ENCODE measurements around the gene FRMPD2.
"Not testable (repeated sequence)": the region's sequence is repeated elsewhere in the genome, so short reads cannot be mapped to it uniquely, and the experiment has no call there.

Gene FRMPD2

DNA sequence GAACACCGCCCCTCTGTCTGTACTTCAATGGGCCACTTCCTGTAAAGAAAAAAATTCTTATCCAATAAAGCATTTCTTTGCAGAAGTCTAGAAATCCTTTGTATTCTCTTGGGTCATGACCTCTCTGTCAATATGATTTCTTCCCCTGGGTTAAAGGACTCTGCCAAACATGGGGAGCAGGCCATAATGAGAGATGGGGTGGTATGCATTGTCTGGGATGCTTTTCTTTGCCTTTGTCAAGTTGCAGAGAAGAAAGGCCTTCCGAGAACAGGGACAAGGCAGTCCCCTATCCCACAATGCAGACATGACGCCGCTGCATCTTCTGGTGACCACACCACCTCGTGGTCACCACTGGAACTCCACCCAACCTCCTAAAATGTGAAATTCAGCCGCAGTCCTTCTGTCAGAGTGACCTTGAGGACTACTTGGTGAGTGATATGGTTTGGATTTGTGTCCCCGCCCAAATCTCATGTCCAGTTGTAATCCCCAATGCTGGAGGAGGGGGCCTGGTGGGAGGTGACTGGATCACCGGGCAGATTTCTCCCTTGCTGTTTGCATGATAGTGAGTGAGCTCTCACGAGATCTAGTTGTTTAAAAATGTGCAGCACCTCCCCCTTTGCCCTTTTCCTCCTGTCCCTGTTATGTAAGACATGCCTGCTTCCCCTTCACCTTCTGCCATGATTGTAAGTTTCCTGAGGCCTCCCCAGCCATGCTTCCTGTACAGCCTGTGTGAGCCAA, 15.2 kb upstream of the FRMPD2 start:
- DNase-seq (ENCODE audit: low read depth), result no peak

DNA sequence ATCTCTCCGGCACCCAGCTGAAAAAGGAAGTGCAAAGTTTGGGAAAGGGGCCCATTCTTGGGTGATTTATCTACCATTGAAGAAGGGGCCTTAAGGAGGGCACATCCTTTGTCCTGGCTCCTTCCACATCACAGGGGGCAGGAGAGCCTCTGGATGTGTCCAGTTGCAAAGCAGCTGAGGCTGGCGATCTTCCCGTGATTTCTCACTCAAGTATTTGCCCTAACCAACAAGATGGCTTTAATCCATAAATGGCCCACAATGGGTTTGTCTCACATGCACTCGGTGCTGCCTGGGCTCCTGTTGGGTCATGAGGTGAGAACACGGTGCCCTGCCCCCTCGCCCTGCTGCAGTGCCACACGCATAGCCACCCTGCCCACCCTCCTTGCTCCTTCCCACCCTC, 14.2 kb upstream of the FRMPD2 start:
- no peak for DNase-seq (ENCODE audit: low read depth)

DNA sequence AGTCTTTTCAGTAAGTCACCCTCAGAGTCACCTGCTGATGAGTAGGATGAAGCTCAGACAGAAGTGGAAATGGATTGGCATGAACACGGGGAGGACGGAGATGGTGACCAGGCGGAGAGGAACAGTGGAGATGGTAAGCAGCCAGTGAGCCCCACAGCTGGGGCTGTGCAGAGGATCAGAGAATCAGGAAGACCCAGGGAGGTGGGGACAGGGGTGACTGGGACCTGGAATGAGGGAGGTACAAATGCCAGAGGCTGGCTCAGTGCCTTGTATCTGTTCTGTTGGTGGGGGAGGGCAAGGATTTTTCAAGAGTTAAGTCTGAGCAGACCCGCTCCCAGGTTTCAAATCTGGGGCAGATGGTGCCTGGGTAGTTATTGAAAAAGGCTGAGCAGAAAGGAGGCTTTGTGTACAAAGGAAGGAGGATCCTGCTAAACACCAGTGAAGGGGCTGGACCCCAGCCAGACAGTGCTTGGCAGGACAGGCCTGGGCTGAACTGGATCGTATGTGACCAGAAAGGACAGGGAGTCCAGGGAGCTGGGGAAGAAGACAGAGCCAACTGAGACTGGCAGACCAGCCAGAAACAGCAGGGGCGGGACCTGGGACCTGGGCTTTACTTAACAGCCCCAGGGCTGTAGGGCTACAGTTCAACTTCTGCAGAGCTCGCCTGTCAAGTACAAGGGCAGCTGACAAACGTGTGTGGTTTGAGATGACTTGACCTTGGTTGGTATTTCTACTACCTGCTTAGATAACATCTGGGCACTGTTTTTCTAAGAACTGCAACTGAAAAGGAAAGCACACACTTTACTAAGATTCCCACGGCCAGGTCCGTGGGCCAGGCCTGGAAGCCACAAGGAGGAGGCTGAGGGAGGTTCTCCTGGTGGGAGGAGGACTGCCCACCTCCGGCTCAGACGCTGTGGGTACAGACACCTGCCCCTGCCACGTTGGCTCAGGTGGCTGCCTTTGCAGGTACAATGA, 13.2 kb upstream of the FRMPD2 start:
- DNase-seq (ENCODE audit: low read depth), result no peak

DNA sequence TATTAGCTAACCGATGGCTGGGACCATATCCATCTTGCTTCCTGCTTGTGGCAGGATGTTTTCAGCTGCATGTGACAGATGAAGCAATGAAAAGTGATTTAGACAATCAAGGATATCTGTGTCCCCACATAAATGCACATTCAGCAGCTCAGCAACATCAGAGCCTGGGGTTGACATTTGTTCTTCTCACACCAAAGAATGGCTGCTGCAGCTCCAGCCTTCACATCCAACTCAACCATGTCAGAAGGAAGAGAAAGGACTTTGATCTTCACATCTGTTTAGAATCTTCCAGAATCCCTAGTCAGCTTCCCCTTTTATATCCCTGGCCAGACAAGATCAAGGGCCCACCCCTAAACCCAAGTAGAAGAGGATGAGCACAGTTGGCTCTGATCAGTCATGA, 11.9 kb upstream of the FRMPD2 start:
- no peak for DNase-seq (ENCODE audit: low read depth)

DNA sequence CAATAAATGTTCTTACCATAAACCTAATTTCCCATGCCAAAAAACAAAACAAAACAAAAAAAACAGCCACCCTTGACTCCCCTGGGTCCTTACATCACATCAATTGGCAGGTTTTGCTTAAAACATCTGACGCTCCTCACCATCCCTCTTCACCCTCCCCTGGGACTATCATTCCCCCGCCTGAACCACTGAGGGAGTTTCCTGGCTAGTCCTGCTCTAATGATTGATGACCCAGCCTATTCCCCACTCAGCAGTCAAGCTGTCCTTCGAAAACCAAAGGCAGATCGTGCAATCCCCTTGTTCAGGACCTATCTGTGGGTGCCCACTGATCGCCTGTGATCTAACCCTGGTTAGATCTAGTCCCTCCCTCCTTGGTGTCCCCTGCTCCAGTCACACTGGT, 11.2 kb upstream of the FRMPD2 start:
- no peak for DNase-seq (ENCODE audit: low read depth)

DNA sequence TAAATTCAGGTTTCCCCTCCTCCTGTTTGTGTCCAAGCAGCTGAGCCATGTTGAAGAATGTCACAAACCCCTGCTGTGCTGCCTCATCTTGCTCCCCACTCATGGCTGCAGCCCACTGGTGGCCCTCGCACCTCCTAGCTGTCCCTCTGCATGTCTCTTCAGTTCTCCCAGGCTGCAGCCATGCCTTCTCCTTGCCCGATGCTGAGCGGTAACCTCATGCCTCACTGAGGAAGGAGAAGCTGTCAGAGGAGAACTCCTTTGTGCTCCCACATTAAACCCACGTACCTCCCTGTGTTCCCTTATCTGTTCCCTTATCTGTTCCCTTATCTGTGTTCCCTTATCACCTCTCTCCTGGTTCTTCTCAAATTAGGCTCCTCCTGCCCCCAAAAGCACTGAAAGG, 10.3 kb upstream of the FRMPD2 start:
- no peak for DNase-seq (ENCODE audit: low read depth)

DNA sequence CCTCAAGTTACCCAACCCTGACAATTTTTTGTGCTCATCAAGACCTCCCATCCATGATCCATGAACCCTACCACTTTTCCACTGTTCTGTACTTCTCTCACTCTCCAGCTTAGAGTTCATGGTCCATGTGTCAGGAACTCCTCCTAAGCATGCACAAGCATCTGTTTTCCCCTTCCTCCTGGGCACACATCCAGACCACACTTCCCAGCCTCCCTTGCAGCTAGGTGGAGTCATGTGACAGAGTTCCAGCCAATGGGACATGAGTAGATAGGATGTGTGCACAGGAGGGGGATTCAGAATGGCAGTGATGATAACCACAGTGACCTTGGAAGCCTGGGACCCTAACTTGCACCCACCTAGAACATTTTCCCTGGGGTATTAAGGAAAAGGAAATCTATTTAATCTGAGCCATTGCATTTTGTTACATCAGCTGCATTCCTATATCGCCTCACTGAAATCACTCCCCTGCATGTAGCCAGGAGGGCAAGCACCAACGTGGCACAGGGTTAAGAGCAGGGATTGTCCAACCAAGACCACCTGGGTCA, 9.6 kb upstream of the FRMPD2 start:
- DNase-seq (ENCODE audit: low read depth), result no peak

DNA sequence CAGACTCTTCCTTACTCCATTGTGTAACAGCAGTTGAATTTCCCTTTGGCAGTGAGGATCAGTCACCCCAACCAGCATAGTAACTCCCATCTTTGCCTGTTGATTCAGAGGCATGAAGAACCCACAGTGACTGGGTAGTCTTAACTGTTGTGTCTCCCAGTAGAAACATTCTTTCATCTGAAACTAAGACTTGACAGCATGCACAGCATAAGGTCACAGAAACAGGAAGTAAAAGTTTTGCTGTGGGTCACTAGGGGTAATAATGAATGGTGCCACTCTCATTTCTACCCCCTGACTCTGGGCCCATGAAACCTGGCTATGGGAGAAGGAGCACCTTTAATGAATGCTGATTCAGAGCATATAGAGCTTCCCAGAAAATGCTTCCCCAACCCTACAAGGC, 8.3 kb upstream of the FRMPD2 start:
- DNase-seq (ENCODE audit: low read depth), result no peak

DNA sequence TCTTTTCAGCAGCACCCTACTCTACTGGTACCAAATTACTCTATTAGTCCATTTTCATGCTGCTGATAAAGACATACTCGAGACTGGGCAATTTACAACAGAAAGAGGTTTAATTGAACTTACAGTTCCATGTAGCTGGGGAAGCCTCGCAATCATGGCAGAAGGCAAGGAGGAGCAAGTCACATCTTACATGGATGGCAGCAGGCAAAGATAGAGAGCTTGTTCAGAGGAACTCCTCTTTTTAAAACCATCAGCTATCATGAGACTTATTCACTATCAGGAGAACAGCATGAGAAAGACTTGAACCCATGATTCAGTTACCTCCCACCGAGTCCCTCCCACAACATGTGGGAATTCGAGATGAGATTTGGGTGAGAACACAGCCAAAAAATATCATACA, 7.2 kb upstream of the FRMPD2 start:
- DNase-seq (ENCODE audit: low read depth), result not testable (repeated sequence)

DNA sequence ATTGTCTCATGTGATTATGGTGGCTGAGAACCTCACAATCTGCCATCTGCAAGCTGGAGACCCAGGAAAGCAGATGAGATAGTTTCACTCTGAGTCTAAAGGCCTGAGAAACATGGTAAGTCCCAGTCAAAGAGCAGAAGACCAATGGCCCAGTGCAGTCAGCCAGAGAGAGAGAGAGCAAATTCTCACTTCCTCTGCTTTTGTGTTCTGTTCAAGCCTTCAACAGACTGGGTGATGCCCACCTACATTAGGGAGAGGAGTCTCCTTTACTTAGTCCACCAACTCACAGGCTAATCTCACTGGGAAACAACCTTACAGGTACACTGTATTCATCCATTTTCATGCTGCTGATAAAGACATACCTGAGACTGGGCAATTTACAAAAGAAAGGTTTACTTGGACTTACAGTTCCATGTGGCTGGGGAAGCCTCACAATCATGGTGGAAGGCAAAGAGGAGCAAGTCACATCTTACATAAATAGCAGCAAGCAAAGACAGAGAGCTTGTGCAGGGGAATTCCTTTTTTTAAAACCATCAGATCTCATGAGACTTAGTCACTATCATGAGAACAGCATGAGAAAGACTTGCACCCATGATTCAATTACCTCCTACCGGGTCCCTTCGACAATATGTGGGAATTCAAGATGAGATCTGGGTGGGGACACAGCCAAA, 4.7 kb upstream of the FRMPD2 start:
- DNase-seq (ENCODE audit: low read depth), result no peak

DNA sequence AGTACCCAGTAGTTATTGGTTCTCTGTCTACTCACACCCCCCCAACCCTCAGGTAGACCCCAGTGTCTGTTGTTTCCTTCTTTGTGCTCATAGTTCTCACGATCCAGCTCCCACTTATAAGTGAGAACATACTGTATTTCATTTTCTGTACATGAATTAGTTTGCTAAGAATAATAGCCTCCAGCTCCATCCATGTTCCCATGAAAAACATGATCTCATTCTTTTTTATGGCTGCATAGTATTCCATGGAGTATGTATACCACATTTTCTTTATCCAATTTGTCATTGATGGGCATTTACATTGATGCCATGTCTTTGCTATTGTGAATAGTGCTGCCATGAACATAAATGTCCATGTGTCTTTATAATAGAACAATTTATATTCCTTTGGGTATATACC, 2.6 kb upstream of the FRMPD2 start:
- DNase-seq (ENCODE audit: low read depth), result no peak

DNA sequence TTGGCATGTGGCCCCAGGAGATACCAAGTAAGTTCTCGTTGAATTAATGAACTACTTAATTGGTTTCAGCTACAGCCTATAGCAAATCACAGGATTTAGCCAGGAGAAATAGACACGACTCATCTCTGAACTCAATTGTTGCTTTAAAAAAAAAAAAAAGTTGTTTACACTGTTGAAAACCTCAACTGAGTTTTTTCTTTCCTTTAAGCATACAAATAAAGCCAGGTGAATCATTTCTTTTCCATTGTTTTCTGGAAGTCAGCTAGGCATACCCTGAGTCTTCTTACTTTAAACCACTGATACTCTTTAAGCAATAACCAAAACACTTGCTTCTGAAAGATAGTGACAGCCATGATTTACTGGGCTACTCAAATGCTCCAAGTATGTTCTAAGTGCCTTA, 755 bp downstream of the FRMPD2 start:
- DNase-seq (ENCODE audit: low read depth), result no peak

DNA sequence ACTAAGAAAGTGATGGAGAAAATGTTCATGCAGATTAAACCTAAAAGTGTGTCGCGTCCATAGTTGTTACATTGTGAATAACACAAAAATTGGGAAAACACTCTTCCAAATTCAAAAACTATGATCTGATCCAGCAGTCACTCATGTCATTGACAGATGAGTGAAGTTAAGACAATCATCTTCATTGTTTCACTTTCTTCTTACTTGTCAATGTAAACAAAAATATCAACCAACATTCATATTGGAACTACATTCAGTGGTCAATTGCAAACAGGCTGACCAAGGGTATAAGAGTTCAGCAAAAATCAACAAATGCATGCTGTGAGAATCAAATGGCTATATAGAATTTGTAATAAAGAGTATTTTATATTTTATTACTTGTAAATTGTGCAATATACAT, 1.8 kb downstream of the FRMPD2 start:
- DNase-seq (ENCODE audit: low read depth), result no peak

DNA sequence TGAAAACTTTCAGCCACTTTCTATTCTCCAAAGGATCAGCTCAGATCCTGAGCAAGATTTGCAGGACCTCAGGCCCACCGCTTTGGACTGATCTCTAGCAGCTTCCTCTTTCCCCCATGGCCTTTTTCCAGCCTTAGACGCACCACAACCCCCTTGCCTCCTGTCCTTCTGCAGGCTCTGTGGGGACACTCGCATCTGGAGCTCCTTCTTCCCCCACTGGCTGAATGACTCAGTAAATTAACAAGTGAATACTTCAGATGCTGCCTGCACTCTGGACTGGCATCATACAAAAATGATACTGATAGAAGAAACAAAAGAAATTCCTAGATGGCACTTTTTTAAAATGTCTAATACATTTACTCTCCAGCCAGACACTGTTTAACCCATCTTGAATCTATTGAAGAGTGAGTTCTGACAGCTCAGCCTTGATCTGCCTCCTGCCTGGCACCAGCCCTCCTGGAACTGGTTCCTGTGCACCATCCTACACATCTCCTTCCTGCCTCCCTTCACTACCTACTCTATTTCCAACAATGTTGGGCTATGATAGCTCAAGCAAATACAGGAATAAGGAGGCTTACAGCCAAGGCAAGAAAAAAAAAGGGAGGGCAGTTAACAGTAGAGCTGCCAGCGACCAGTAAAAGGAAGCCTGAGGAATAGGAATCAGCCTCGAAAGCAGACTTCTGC, 3.3 kb downstream of the FRMPD2 start:
- no peak for DNase-seq (ENCODE audit: low read depth)

DNA sequence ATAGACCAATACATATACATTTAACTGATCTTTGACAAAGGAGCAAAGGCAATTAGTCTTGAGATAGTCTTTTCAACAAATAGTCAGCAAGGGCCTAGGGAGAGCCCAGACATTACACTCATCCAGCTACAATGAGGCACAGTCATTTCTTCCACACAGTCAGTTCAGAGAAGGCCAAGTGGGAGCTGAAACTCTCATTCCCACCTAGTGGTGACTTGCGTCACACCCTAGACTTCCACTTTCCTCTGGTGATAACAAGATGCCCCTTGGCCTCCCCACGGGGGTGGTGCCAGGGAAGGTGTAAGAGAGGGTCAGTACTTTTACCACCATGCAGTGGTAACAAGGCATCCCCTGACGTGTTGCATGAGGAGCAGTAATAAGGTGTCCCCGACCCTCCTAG, 8.0 kb downstream of the FRMPD2 start:
- no peak for DNase-seq (ENCODE audit: low read depth)

DNA sequence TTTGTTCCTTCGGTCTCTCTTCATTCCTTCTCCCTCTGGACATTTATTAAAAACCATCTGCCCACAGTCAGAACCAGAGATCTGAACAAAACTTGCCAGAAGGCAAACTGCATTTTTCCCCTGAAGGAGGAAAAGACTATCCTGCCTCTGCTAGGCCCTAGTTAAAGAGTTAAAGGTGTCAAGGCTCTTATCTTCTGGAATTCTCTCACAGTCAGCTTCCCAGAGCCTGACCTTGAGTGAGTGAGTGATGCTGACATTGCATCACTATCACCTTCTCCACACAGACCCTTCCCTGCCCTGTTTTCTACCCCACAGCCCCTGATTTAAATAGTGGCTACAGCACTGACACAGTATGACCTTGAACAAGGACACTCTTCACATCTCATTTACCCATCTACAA, 16.4 kb downstream of the FRMPD2 start:
- DNase-seq (ENCODE audit: low read depth), result no peak

DNA sequence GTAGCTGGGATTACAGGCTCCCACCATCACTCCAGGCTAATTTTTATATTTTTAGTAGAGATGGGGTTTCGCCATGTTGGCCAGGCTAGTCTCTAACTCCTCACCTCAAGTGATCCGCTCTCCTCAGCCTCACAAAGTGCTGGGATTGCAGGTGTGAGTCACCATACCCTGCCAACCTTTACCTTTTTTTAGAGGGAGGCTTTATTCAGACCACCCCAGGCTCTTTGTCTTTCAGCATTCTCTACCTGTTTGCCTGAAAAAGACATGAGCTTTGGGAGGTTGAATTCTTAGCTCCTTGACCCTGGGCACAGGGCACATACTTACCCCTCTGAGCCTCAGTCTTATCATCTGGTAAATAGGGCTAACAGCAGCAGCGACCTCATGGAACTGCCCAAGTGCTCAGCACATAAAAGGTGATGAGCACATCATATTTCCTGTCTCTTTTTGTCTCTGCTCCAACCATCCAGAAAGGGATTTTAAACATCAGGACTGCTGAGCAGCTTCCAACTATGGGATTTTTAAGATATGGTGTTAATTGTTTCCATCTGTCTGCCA, 17.0 kb downstream of the FRMPD2 start:
- peak; percentile 3 for DNase-seq (ENCODE audit: low read depth)

DNA sequence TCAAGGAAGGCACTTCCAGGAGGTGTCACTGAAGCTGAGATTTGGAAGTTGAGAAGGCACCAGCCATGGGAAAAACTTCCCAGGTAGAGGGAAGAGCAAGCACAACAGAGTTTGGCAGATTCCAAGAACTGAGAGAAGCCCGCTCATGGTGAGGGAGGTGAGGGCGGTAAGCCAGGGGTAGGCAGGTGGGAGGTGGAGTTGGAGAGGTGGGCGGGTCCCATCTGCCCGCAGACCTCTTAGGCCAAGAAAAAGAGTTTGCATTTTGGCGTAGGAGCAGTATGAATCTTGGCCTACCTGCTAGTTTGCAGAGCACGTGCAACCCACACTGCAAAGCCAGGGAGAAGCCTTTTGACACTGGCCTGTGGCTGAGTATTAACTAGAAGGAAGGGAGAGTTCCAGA, 18.8 kb downstream of the FRMPD2 start:
- DNase-seq (ENCODE audit: low read depth), result no peak

DNA sequence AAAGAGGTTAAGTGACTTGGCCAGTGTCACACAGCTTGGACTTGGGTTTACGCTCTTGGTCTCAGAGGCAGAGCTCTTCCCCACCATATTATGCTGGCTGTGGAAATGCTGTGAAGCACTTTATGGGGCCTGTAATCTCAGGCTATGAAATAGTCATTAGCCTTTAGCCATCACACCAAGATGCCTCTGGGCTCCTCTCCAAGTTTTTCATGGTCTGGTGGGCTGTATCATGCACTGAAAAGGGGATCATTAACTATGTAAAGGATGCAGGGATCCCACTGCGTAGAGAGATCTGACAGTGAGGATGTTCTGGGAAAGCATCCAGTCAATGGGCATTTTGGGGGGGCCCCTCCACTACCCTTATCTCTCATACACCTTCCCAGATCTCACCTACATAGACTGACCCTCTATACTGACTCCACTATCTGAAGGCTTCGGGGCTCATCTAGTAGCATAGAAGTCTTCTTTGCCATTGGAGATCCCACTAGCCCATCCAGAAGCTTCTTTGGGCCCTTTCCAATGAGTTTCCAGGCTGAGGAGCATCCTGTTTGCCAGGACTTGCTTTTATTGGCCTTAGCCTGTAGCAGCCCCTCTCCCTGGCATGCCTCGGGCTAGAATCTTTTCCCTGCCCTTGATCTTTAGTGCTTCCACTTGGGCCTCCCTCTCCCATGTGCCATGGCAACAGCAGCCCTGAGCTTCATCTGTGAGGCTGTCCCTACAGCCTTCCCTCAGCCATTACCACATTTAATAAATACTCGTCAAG, 19.6 kb downstream of the FRMPD2 start:
- no peak for DNase-seq (ENCODE audit: low read depth)

DNA sequence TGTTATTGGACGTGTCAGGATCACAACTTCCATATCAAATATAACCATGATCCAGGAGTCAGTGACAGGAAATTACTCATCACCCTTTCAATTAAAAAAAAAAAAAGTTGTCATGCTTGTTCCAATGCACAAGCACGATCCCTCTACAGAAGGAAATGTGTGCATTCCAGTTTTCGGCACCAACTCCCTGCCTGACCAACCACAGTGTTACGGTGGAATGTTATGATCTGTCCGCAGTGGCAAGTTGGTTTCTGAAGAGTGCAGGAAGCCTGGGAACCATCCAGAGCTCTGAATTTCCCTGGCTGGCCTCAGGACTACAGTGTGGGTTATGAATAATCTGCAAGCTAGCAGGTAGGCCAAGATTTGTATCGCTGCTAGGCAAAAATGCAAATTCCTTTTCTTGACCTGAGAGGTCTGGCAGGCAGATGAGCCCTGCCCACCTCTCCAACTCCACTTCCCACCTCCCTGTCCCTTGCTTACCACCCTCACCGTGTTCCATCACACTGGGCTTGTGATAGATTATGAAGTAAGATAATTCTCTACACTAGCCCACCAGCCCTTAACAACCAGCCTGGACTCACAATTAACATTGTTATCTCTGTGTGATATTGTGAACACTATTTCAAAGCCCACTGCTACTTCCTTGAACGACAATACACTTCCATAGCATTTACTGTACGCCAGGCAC, 20.4 kb downstream of the FRMPD2 start:
- DNase-seq (ENCODE audit: low read depth), result peak; percentile 75

DNA sequence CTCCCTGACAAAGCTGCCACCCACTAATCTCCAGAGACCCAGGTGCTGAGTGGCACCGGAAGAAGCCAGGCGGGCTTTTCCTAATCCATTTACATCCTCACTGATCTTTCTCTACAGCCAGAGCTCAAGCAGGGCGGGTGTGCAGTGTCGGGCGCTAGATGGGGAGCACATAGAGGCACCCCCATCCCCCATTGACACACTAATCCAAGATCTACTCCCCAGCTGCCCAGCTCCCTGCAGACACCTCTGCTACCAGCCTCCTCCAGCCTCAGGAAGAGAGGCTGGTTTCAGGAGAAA, 22.2 kb downstream of the FRMPD2 start:
- DNase-seq (ENCODE audit: low read depth), result no peak

Measured in GM04503 (cell line).